ENCODE measurements around the gene MACROD1.
"Not testable (repeated sequence)": the region's sequence is repeated elsewhere in the genome, so short reads cannot be mapped to it uniquely, and the experiment has no call there.

Gene MACROD1

GRCh38 chr11:64051297-64051696, 114.6 kb downstream of the MACROD1 start:
- DNase-seq: no peak

- DNase-seq: no peak
Observed at GRCh38 chr11:64049509-64049908, 116.4 kb downstream of the MACROD1 start.

GRCh38 chr11:64048042-64048854, 117.7 kb downstream of the MACROD1 start:
- DNase-seq: no peak

GRCh38 chr11:64047373-64047772, 118.5 kb downstream of the MACROD1 start:
- not testable (repeated sequence) for DNase-seq

GRCh38 chr11:64045700-64046099, 120.2 kb downstream of the MACROD1 start:
- DNase-seq: no peak

- no peak for DNase-seq
Observed at GRCh38 chr11:64044730-64045393, 121.1 kb downstream of the MACROD1 start.

GRCh38 chr11:64043545-64043944, 122.4 kb downstream of the MACROD1 start:
- DNase-seq: no peak

GRCh38 chr11:64042301-64042700, 123.6 kb downstream of the MACROD1 start:
- no peak for DNase-seq

- DNase-seq: no peak
Observed at GRCh38 chr11:64041846-64042245, 124.1 kb downstream of the MACROD1 start.

- DNase-seq: no peak
Observed at GRCh38 chr11:64040684-64041322, 125.1 kb downstream of the MACROD1 start.

GRCh38 chr11:64039012-64039665, 126.8 kb downstream of the MACROD1 start:
- no peak for DNase-seq

GRCh38 chr11:64038500-64038899, 127.4 kb downstream of the MACROD1 start:
- no peak for DNase-seq

- DNase-seq: no peak
Observed at GRCh38 chr11:64037027-64037634, 128.8 kb downstream of the MACROD1 start.

- no peak for DNase-seq
Observed at GRCh38 chr11:64036087-64037026, 129.6 kb downstream of the MACROD1 start.

- no peak for DNase-seq
Observed at GRCh38 chr11:64035576-64035975, 130.3 kb downstream of the MACROD1 start, which contains the start of gene FLRT1. Gene FLRT1, plus strand, starts transcription at chr11:64035931. Its CDS starts 80,337 bp downstream, at chr11:64116268.

GRCh38 chr11:64035081-64035524, 130.8 kb downstream of the MACROD1 start:
- no peak for DNase-seq

- no peak for DNase-seq
Observed at GRCh38 chr11:64034411-64034811, 131.5 kb downstream of the MACROD1 start.

- no peak for DNase-seq
Observed at GRCh38 chr11:64032050-64032449, 133.9 kb downstream of the MACROD1 start.

- DNase-seq: no peak
Observed at GRCh38 chr11:64031001-64031400, 134.9 kb downstream of the MACROD1 start.

GRCh38 chr11:64029773-64030172, 136.1 kb downstream of the MACROD1 start:
- DNase-seq: no peak

GRCh38 chr11:64028398-64029115, 137.4 kb downstream of the MACROD1 start:
- DNase-seq: no peak

All from NCI-H446 treated with DMSO at 0.1 percent for 48 hours (cell line).